ENCODE measurements around the gene KAZN.

KAZN gene

DNA sequence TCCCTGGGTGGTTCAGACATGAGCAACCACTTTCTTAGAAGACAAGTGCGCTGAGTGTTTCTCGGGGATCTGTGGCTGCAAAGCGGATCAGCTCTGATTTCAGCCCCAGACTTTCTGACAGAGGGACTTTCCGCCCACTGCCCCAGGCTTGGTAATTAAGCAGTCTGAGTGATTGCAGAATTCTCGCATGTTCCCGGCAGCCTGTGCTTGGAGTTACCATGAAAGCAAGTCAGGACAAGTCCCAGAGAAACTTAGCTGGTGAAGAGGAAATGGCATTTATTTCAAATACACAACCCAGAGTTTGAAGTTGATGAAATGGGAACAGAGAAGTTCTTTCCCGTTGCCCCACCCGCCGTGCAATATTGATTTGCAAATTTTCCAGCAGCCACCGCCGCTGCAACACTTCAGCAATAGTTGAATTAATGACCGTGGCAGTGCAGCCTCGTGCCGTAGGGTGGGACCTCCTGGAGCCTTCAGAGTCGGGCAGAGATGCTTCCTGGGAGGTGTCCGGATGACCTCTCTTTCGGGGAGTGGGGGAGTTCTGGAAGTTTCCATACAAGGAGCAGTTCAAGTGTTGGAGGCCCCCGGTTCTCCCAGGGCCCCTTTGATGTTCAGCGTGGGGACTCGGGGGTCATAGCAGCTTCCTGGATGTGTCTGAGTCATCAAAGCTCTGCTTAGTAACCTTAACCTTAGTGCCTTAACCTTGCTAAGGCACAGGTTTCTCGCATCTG, 134.7 kb downstream of the KAZN start:
- Histone ChIP-seq H3K9me3 (no peaks in the 10 kb centered on the region), H3K27ac (no peak overlapping the region), H3K4me3 (ENCODE audit: low read depth in 1 of 2, low read length in 1 of 2) (no peak overlapping the region), H3K4me1 (ENCODE audit: control insufficient read depth in 1 of 2, insufficient read depth in 1 of 2, low read depth in 1 of 2, low read length in 1 of 2) (peaks cover 9 to 11% of the 10 kb centered on the region in 2 experiments), H3K36me3 (no peaks in the 10 kb centered on the region), H3K27me3 (peaks cover 9% of the 10 kb centered on the region)
- TF ChIP-seq CTCF (IDR thresholded peaks at IDR 0.05) = no peak

DNA sequence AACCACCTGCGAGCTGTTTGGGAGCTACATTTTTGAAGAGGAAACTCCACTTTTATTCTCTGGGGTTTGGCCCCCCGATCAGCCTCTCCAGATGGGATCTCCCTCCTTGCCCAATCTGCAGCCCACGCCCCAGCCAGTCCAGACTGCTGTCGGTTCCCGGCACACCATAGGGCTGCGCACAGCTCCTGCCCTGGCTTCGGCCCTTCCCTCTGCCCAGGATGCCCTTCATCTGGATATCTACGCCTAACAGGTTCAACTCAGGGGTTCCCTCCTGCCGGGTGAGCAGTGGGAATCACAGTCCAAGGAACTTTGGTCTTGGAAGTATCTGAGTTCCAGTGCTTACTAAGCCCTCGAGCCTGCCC, 135.3 kb downstream of the KAZN start:
- no peak for TF ChIP-seq CTCF (IDR thresholded peaks at IDR 0.05)
- Histone ChIP-seq H3K4me3 (ENCODE audit: low read depth in 1 of 2, low read length in 1 of 2) (no peak overlapping the region), H3K4me1 (ENCODE audit: control insufficient read depth in 1 of 2, insufficient read depth in 1 of 2, low read depth in 1 of 2, low read length in 1 of 2) (peaks cover 9 to 11% of the 10 kb centered on the region in 2 experiments), H3K27me3 (peaks cover 9% of the 10 kb centered on the region), H3K36me3 (no peaks in the 10 kb centered on the region), H3K27ac (no peak overlapping the region), H3K9me3 (no peaks in the 10 kb centered on the region)

DNA sequence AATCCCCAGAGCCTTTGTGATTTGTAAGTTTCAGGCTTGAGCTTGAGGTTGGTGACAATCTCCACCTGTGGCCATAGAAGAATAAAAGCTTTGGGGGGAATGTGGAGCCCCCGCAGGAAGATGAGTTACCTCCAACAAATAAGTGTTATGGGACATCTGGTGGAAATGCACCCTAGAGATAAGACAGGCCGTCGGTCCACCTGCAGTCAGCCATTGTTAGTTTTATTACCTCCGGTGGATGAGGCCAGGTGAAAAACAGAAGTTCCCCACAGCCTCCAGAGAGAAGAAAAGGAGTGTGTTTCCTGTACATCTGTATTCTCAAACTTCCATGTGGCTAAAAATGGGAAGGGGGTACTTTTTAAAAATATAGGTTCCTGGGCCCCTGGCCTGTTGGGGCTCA, 137.4 kb downstream of the KAZN start:
- no peak for TF ChIP-seq CTCF (IDR thresholded peaks at IDR 0.05)
- Histone ChIP-seq H3K27ac (no peak overlapping the region), H3K4me1 (ENCODE audit: control insufficient read depth in 1 of 2, insufficient read depth in 1 of 2, low read depth in 1 of 2, low read length in 1 of 2) (peaks cover 9 to 11% of the 10 kb centered on the region in 2 experiments), H3K36me3 (no peaks in the 10 kb centered on the region), H3K4me3 (ENCODE audit: low read depth in 1 of 2, low read length in 1 of 2) (no peak overlapping the region), H3K27me3 (peaks cover 23% of the 10 kb centered on the region), H3K9me3 (no peaks in the 10 kb centered on the region)

GRCh38 chr1:14737561-14738094, 139.1 kb downstream of the KAZN start:
- Histone ChIP-seq H3K27me3 (peaks cover 32% of the 10 kb centered on the region), H3K27ac (no peak overlapping the region), H3K9me3 (no peaks in the 10 kb centered on the region), H3K4me1 (ENCODE audit: control insufficient read depth in 1 of 2, insufficient read depth in 1 of 2, low read depth in 1 of 2, low read length in 1 of 2) (peaks cover 9 to 10% of the 10 kb centered on the region in 2 experiments), H3K4me3 (ENCODE audit: low read depth in 1 of 2, low read length in 1 of 2) (no peak overlapping the region), H3K36me3 (no peaks in the 10 kb centered on the region)
- TF ChIP-seq CTCF (IDR thresholded peaks at IDR 0.05) = no peak

GRCh38 chr1:14738235-14738634, 139.8 kb downstream of the KAZN start:
- Histone ChIP-seq H3K27ac (no peak overlapping the region), H3K36me3 (no peaks in the 10 kb centered on the region), H3K4me3 (ENCODE audit: low read depth in 1 of 2, low read length in 1 of 2) (no peak overlapping the region), H3K4me1 (ENCODE audit: control insufficient read depth in 1 of 2, insufficient read depth in 1 of 2, low read depth in 1 of 2, low read length in 1 of 2) (peaks cover 3 to 4% of the 10 kb centered on the region in 2 experiments), H3K27me3 (peaks cover 32% of the 10 kb centered on the region), H3K9me3 (no peaks in the 10 kb centered on the region)
- no peak for TF ChIP-seq CTCF (IDR thresholded peaks at IDR 0.05)
